Erythroblast (primary cell): Measurements from ENCODE around the gene ARHGEF6.
"Not testable (repeated sequence)": the region's sequence is repeated elsewhere in the genome, so short reads cannot be mapped to it uniquely, and the experiment has no call there.

Experiments used
- DNase-seq, 2 experiments: peaks; one replicate each; lab custom pipeline; 2025; lab: John Stamatoyannopoulos, UW
- GATA1 ChIP-seq: IDR thresholded peaks from 2 replicates; pipeline ENCODE4 v1.6.1; 2011; ENCODE audit warnings: low read depth, mild to moderate bottlenecking, control low read depth, low read length, moderate library complexity
- POLR2A ChIP-seq: IDR thresholded peaks from 2 replicates; pipeline ENCODE4 v1.6.1; 2011; ENCODE audit warnings: mild to moderate bottlenecking, low read length

ARHGEF6 gene

GRCh38 chrX:136780763-136781162 lies at the start of gene ARHGEF6:
TSS of gene ARHGEF6 (minus strand) at chrX:136780932. CDS start at chrX:136780882, 50 bp downstream.
- TF ChIP-seq GATA1 (no peak), POLR2A (no peak)
- DNase-seq, result peak; percentile 5 to 7

GRCh38 chrX:136829413-136829812 lies 48.7 kb upstream of the ARHGEF6 start:
- TF ChIP-seq POLR2A (no peak), GATA1 (no peak)
- no peak for DNase-seq

- DNase-seq, result no peak
- no peak for TF ChIP-seq POLR2A
- no peak for TF ChIP-seq GATA1
Observed at GRCh38 chrX:136828830-136829229, 48.1 kb upstream of the ARHGEF6 start.

GRCh38 chrX:136827026-136827425 lies 46.3 kb upstream of the ARHGEF6 start:
- DNase-seq, result no peak
- TF ChIP-seq GATA1, result no peak
- no peak for TF ChIP-seq POLR2A

DNA sequence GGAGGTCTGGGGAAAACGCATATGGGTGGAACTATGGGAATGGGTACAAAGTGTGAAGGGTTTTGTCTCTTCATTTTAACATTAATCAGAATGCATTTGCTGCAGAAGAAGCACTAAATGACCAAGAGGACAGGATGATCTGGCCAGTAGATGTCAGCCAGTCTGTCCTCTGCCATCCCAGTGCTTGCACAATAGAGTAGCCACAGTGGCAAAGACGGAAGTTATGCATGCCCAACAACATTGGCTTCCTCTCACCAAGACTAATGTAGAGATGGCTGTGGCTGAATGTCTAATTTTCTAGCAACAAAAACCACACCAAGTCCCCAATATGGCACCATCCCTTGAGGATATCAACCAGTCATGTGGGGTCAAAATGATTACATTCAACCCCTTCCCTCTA lies 45.0 kb upstream of the ARHGEF6 start:
- no peak for DNase-seq
- TF ChIP-seq GATA1, result no peak
- no peak for TF ChIP-seq POLR2A

DNA sequence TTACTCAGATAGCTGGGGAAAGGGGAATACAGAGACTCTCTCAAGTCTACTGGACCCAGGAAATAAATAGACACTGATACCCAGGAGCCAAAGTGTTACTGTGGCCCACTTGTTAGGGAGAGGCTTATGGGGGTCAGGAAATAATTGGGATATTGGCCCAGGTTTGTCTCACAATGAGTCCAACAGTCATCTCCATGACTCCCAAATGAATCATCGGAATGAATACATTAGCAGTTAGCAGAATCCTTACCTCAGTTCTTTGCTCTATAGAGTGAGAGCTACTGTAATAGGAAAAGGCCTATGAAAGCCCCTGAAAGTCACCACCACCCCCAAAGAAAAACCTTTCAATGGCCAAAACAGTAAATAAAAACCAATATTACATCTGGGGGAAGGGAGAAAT lies 42.4 kb upstream of the ARHGEF6 start:
- no peak for DNase-seq

DNA sequence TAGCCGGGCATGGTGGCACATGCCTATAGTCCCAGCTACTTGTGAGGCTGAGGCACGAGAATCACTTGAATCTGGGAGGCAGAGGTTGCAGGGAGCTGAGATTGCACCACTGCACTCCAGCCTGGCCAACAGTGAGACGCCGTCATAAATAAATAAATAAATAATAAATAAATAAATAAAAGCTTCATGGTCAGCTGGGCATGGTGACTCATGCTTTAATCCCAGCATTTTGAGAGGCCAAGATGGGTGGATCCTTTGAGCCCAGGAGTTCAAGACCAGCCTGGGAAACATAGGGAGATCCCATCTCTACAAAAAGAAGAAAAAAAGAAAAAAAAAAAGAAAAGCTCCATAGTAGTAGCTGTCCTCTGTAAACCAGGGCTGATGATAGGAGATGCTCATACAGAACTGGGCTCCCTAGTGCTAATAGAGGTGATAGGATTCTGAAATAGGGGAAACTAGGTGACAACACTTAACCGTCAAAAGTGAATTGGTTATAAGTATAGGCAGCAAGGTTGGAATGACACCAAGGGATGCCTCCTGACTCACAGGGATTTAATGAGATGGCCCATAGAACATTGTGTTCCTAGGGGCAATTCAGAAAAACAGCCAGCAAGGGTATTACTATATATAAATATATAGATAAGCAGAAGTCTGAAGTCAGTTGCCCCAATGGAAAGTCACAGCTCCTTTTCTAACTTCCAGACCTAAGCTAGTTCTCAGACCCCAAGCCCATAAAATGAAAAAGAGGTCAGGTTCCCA lies 41.8 kb upstream of the ARHGEF6 start:
- TF ChIP-seq POLR2A, result no peak
- TF ChIP-seq GATA1, result no peak

More for the DNA sequence above, 42.4 kb upstream of the ARHGEF6 start:
- no peak for TF ChIP-seq GATA1
- no peak for TF ChIP-seq POLR2A

DNA sequence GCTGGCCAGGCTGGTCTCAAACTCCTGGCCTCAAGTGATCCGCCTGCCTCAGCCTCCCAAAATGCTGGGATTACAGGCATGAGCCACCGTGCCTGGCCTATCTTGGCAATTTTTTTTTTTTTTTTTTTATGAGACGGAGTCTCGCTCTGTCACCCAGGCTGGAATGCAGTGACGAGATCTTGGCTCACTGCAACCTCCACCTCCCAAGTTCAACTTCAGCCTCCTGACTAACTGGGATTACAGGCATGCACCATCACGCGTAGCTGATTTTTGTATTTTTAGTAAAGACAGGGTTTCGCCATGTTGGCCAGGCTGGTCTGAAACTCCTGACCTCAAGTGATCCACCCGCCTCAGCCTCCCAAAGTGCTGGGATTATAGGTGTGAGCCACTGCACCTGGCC lies 39.0 kb upstream of the ARHGEF6 start:
- DNase-seq, result not testable (repeated sequence)

More for the DNA sequence above, 41.8 kb upstream of the ARHGEF6 start:
- DNase-seq, result no peak

- TF ChIP-seq GATA1 (no peak), POLR2A (no peak)
- DNase-seq, result peak; percentile 15 to 75
Observed at GRCh38 chrX:136819031-136819703, 38.4 kb upstream of the ARHGEF6 start.

GRCh38 chrX:136816975-136817374 lies 36.2 kb upstream of the ARHGEF6 start:
- DNase-seq, result no peak
- TF ChIP-seq GATA1, result no peak
- no peak for TF ChIP-seq POLR2A

DNA sequence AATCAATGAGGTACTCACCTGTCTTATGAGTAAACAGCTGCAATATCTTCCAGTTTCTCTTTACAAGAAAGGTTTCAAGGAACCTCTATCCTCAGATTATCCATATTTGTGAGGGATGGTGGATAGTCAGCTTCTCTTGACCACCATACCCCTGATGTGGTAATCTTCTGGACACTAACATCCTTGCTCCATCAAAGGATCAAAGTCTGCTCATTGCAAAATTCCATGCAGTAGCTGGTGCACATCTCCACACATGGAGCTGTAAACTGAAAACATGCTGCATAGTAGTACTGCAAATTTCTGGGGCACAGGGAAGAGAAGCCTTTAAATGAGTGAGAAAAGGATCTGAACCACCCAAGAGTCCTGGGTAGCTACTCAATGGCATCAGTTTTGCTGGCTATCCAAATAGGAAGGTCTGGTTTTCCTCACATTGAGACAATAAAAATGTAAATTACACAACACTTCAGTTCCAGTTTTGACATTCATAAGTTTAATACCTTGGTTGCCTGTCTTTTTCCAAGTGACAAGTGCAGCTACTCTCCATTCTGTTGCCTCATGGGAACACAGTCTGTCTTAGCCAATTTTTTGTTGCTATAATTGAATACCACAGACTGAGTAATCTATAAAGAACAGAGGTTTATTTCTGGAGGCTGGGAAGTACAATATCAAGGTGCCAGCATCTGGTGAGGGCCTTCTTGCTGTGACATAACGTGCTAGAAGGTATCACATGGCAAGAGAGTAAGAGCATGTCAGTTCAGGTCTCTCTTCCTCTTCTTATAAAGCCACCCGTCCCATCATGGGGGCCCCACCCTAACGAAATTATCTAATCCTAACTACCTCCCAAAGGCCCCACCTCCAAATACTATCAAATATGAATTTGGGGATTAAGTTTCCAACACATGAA lies 34.4 kb upstream of the ARHGEF6 start:
- DNase-seq, result peak in 1 of 2 experiments; percentile 33
- TF ChIP-seq GATA1, result no peak
- no peak for TF ChIP-seq POLR2A

- DNase-seq, result peak; percentile 38 to 56
- no peak for TF ChIP-seq POLR2A
- no peak for TF ChIP-seq GATA1
Observed at GRCh38 chrX:136812286-136812685, 31.6 kb upstream of the ARHGEF6 start.

- peak in 1 of 2 experiments; percentile 0 for DNase-seq
- TF ChIP-seq GATA1, result no peak
Observed at GRCh38 chrX:136810493-136810892, 29.8 kb upstream of the ARHGEF6 start.

DNA sequence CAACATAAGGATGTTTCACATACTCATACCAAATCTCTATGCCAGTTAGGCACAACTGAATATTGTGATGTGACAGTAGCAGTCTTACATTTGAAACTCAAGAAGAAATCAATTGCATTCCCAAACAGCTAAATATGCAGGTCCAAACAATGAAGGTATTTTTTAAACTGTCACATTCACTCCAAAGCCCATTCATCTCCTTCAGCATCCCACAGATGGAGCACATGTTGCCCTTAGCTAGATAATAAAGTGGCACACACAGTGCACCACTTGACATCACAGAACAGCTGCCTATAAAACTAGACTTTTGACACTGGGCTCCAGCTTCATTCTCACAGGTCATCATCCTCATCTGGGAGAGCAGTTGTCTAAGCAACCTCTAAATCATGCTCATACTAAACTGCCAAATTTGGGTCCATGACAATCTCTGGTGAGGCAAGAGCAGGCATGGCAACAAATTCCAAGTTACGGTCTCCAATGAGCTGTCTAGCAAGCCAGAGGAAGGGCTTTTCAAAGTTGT lies 26.2 kb upstream of the ARHGEF6 start:
- TF ChIP-seq POLR2A (no peak), GATA1 (no peak)

More for the DNA sequence above, 26.2 kb upstream of the ARHGEF6 start:
- no peak for DNase-seq
